HG03135 (cell line): ENCODE results near the gene JPH3.

Source experiments
- ATAC-seq: cut with Tn5 transposase; IDR thresholded peaks from one replicate; pipeline ENCODE4 v1.9.1; 2021; ENCODE audit warnings: mild to moderate bottlenecking, moderate library complexity; ENCODE audit not compliant: unreplicated experiment

JPH3 gene

GRCh38 chr16:87625241-87625797 is 23.0 kb downstream of the JPH3 start:
- ATAC-seq = no peak

GRCh38 chr16:87626401-87626800 is 24.1 kb downstream of the JPH3 start:
- ATAC-seq = no peak

- ATAC-seq = no peak
Observed at GRCh38 chr16:87626905-87627304, 24.6 kb downstream of the JPH3 start.

- no peak for ATAC-seq
Observed at GRCh38 chr16:87627542-87628245, 25.4 kb downstream of the JPH3 start.

- ATAC-seq = no peak
Observed at GRCh38 chr16:87628246-87628923, 26.1 kb downstream of the JPH3 start.

GRCh38 chr16:87628940-87629339 is 26.6 kb downstream of the JPH3 start:
- ATAC-seq = no peak

GRCh38 chr16:87631067-87631466 is 28.8 kb downstream of the JPH3 start:
- no peak for ATAC-seq

GRCh38 chr16:87634411-87634810 is 32.1 kb downstream of the JPH3 start:
- no peak for ATAC-seq

GRCh38 chr16:87635541-87636049 is 33.3 kb downstream of the JPH3 start:
- ATAC-seq = no peak

- ATAC-seq = no peak
Observed at GRCh38 chr16:87636050-87636684, 33.9 kb downstream of the JPH3 start.

- ATAC-seq = no peak
Observed at GRCh38 chr16:87636741-87637140, 34.4 kb downstream of the JPH3 start.

GRCh38 chr16:87637357-87637756 is 35.0 kb downstream of the JPH3 start:
- no peak for ATAC-seq

- no peak for ATAC-seq
Observed at GRCh38 chr16:87638736-87639135, 36.4 kb downstream of the JPH3 start.

- no peak for ATAC-seq
Observed at GRCh38 chr16:87641721-87642120, 39.4 kb downstream of the JPH3 start.

- ATAC-seq = no peak
Observed at GRCh38 chr16:87642491-87642890, 40.2 kb downstream of the JPH3 start.

- ATAC-seq = no peak
Observed at GRCh38 chr16:87644186-87644585, 41.9 kb downstream of the JPH3 start.

GRCh38 chr16:87644596-87644995 is 42.3 kb downstream of the JPH3 start:
- no peak for ATAC-seq

GRCh38 chr16:87645802-87646201 is 43.5 kb downstream of the JPH3 start:
- no peak for ATAC-seq

- ATAC-seq = no peak
Observed at GRCh38 chr16:87647431-87648185, 45.3 kb downstream of the JPH3 start.

GRCh38 chr16:87648236-87648635 is 45.9 kb downstream of the JPH3 start:
- no peak for ATAC-seq
